ENCODE measurements around the gene BUB1B. TPM values are rescaled to one million over a fixed set of nuclear protein-coding genes. Genes with fewer than 3 reads are reported as not detected.

Gene BUB1B
- polyA plus RNA-seq, 1 donor (not counting 4 experiments of a cell fraction or from before 2014, with no cell fraction given), result 19.7 TPM

- no peak for TF ChIP-seq CTCF (optimal IDR thresholded peaks at IDR 0.05 in 1 of 3, IDR thresholded peaks at IDR 0.05 in 1 of 3, conservative IDR thresholded peaks at IDR 0.05 in 1 of 3; ENCODE audit: extremely low read depth in 1 of 3, insufficient read depth in 2 of 3, low read length in 3 of 3)
- no peak for TF ChIP-seq EZH2 (IDR thresholded peaks at IDR 0.05; ENCODE audit: low read length)
- Histone ChIP-seq H3K79me2 (ENCODE audit: control insufficient read depth, insufficient read depth, low read length) (no peaks in the 10 kb centered on the region), H3K27me3 (ENCODE audit: control insufficient read depth, extremely low read depth, insufficient read depth, low read length) (no peaks in the 10 kb centered on the region), H4K20me1 (ENCODE audit: control insufficient read depth, extremely low read depth, insufficient read depth, low read length) (no peaks in the 10 kb centered on the region), H3K9me3 (ENCODE audit: control insufficient read depth, low read depth, low read length) (no peaks in the 10 kb centered on the region), H3K9me1 (ENCODE audit: control insufficient read depth, extremely low read depth, insufficient read depth, low read length) (no peaks in the 10 kb centered on the region), H3K36me3 (ENCODE audit: control insufficient read depth in 2 of 2, extremely low read depth in 1 of 2, insufficient read depth in 2 of 2, low read length in 2 of 2) (no peaks in the 10 kb centered on the region), H3K9ac (ENCODE audit: control insufficient read depth, extremely low read depth, insufficient read depth, low read length) (no peak overlapping the region), H3K4me2 (ENCODE audit: control insufficient read depth, extremely low read depth, insufficient read depth, low read depth, low read length) (no peak overlapping the region), H2AFZ (ENCODE audit: control insufficient read depth, low read length) (no peak overlapping the region), H3K27ac (ENCODE audit: control insufficient read depth, insufficient read depth, low read length) (no peak overlapping the region), H3K4me3 (ENCODE audit: control insufficient read depth in 2 of 3, extremely low read depth in 1 of 3, insufficient read depth in 2 of 3, low read depth in 1 of 3, low read length in 3 of 3) (no peak overlapping the region), H3K4me1 (ENCODE audit: control insufficient read depth, extremely low read depth, insufficient read depth, low read length) (peaks cover 44% of the 10 kb centered on the region)
- dilution Hi-C loops (cut with MboI; ENCODE audit: extremely low pct_ligation_motif_present, low sequenced_read_pairs), result no loop called here
- DNase-seq (ENCODE audit: low read depth, low spot score) (no peak), FAIRE-seq (no peak)
Measured at GRCh38 chr15:40149339-40149738, 11.5 kb upstream of the BUB1B start.

DNA sequence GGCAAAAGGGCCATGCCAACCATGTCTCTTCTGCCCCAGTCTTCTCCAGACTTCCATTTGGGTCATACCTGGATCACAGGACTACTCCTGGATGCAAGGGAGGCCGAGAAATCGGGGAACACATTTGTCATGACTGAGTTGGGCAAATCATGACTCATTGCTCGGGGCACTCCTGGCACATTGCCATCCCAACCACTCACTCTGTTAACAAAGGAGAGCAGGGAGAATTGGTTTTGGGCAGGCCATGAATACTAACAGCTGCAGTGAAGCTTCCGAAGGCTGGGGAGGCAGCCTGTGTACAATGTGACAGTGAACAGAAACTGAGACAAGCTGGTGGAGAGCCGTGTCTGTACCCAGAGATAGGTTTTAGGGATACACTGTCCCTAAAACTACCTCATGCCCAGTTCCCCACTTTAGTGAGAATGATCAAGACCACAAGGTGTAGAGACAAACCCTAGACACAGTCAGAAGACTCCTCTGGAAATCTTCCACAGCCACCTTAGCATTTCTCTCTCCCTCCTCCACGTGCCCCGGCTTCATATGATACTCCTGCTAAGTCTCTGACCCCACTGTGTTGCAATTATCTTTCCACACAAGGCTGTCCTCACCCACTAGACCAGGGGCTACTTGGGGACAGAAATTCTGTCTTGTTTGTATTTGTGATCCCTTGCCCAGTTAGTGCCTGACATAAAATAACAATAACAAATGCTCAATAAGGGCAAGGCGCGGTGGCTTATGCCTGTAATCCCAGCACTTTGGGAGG lies 10.5 kb upstream of the BUB1B start:
- Histone ChIP-seq H3K9ac (ENCODE audit: control insufficient read depth, extremely low read depth, insufficient read depth, low read length) (peak overlapping the region; percentile 48), H3K27ac (ENCODE audit: control insufficient read depth, insufficient read depth, low read length) (peak overlapping the region; percentile 16), H3K36me3 (ENCODE audit: control insufficient read depth in 2 of 2, extremely low read depth in 1 of 2, insufficient read depth in 2 of 2, low read length in 2 of 2) (no peaks in the 10 kb centered on the region), H3K4me3 (ENCODE audit: control insufficient read depth in 2 of 3, extremely low read depth in 1 of 3, insufficient read depth in 2 of 3, low read depth in 1 of 3, low read length in 3 of 3) (no peak overlapping the region), H3K9me3 (ENCODE audit: control insufficient read depth, low read depth, low read length) (no peaks in the 10 kb centered on the region), H3K79me2 (ENCODE audit: control insufficient read depth, insufficient read depth, low read length) (no peaks in the 10 kb centered on the region), H3K27me3 (ENCODE audit: control insufficient read depth, extremely low read depth, insufficient read depth, low read length) (no peaks in the 10 kb centered on the region), H3K4me1 (ENCODE audit: control insufficient read depth, extremely low read depth, insufficient read depth, low read length) (peaks cover 52% of the 10 kb centered on the region), H3K9me1 (ENCODE audit: control insufficient read depth, extremely low read depth, insufficient read depth, low read length) (no peaks in the 10 kb centered on the region), H4K20me1 (ENCODE audit: control insufficient read depth, extremely low read depth, insufficient read depth, low read length) (no peaks in the 10 kb centered on the region), H2AFZ (ENCODE audit: control insufficient read depth, low read length) (no peak overlapping the region), H3K4me2 (ENCODE audit: control insufficient read depth, extremely low read depth, insufficient read depth, low read depth, low read length) (peak overlapping the region; percentile 56)
- DNase-seq (ENCODE audit: low read depth, low spot score) (peak; percentile 86), FAIRE-seq (peak; percentile 98)
- dilution Hi-C loops (cut with MboI; ENCODE audit: extremely low pct_ligation_motif_present, low sequenced_read_pairs), result no loop called here
- no peak for TF ChIP-seq EZH2 (IDR thresholded peaks at IDR 0.05; ENCODE audit: low read length)
- no peak for TF ChIP-seq CTCF (optimal IDR thresholded peaks at IDR 0.05 in 1 of 3, IDR thresholded peaks at IDR 0.05 in 1 of 3, conservative IDR thresholded peaks at IDR 0.05 in 1 of 3; ENCODE audit: extremely low read depth in 1 of 3, insufficient read depth in 2 of 3, low read length in 3 of 3)

All from keratinocyte (primary cell).